IgD-negative memory B cell (primary cell): ENCODE results near the gene SLC12A7. TPM values are rescaled to one million over a fixed set of nuclear protein-coding genes. Genes with fewer than 3 reads are reported as not detected.

Source experiments
- H3K27ac Mint-ChIP-seq, 3 donors: one replicate each; pipeline ENCODE4 v1.8.0; 2020 to 2022; ENCODE audit warnings: mild to moderate bottlenecking in 3 of 3, mixed read lengths in 3 of 3, moderate library complexity in 1 of 3
- H3K27me3 Mint-ChIP-seq: one replicate; pipeline ENCODE4 v1.8.0; 2021; ENCODE audit warnings: mixed read lengths
- H3K36me3 Mint-ChIP-seq: one replicate; pipeline ENCODE4 v1.8.0; 2020; ENCODE audit warnings: mild to moderate bottlenecking, mixed read lengths
- H3K4me1 Mint-ChIP-seq, 3 donors: one replicate each; pipeline ENCODE4 v1.8.0; 2020 to 2022; ENCODE audit warnings: mixed read lengths in 3 of 3, mild to moderate bottlenecking in 1 of 3
- H3K4me3 Mint-ChIP-seq, 4 donors: one replicate each; pipeline ENCODE4 v1.8.0; 2020 to 2022; ENCODE audit warnings: mild to moderate bottlenecking in 4 of 4, mixed read lengths in 4 of 4, moderate library complexity in 3 of 4
- H3K9me3 Mint-ChIP-seq, 3 donors: one replicate each; pipeline ENCODE4 v1.8.0; 2020 to 2021; ENCODE audit warnings: mixed read lengths in 3 of 3, mild to moderate bottlenecking in 1 of 3
- polyA plus RNA-seq: library from polyadenylated mRNA; unstranded; fragments of 300-500 nt; fragmentation: Illumina TruSeq; gene quantifications from one replicate; pipeline ENCODE4 v1.2.3, GENCODE V29; 2021

Gene SLC12A7
- polyA plus RNA-seq, 1 donor from 2014 or later, result 10.9 TPM

DNA sequence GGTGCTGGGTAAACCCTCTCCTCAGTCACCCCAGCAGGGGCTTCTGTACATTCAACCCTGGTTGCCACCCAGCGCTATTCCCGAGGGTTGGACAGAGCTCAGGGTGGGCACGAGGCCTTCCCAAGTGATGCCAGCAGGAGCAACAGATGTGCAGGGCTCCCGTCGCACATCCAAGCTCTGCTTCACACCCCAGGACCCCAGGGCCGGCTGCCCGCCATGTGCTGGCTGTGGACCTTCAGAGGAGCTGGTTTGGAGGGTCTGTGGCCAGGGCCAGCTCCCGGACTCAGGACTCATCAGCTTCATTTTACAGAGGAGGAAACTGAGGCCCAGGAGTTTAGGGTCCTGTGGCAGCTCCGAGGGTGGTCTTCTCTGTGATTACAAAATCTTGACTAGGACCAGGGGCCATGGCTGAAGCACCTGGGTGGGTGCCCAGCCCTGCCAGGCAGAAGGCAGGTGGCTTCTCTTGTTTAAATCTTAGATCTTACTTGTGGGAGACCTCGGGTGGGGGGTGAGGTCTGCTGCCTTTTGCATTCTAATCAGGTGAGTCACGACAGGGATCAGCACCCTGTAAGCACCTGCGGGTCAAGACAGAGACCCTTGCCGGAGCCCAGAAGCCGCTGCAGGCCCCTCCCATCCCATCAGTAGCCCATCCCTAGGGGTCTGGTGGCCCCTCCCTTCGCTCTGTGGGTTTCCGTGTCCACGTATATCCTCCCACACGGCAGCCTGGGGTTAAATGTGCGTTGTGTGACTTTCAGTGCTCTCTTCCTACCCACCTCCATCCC is 2.1 kb upstream of the SLC12A7 start:
- no peaks in the 10 kb centered on the region for H3K9me3 Mint-ChIP-seq
- no peaks in the 10 kb centered on the region for H3K36me3 Mint-ChIP-seq
- H3K27ac Mint-ChIP-seq, result no peak overlapping the region
- peaks cover 22% of the 10 kb centered on the region for H3K27me3 Mint-ChIP-seq
- peak overlapping the region in 3 of 4 donors; percentile 33 to 72 (median 45) for H3K4me3 Mint-ChIP-seq
- H3K4me1 Mint-ChIP-seq, result peaks cover 9 to 10% (median 9%) of the 10 kb centered on the region in 3 donors

GRCh38 chr5:1113332-1113690 is 1.4 kb upstream of the SLC12A7 start:
- Mint-ChIP-seq H3K27me3 (peaks cover 23% of the 10 kb centered on the region), H3K4me3 (peak overlapping the region in 3 of 4 donors; percentile 10 to 72 (median 25)), H3K36me3 (no peaks in the 10 kb centered on the region), H3K27ac (peak overlapping the region in 2 of 3 donors; percentile 23 to 32), H3K9me3 (no peaks in the 10 kb centered on the region), H3K4me1 (peaks cover 12 to 13% (median 13%) of the 10 kb centered on the region in 3 donors)

DNA sequence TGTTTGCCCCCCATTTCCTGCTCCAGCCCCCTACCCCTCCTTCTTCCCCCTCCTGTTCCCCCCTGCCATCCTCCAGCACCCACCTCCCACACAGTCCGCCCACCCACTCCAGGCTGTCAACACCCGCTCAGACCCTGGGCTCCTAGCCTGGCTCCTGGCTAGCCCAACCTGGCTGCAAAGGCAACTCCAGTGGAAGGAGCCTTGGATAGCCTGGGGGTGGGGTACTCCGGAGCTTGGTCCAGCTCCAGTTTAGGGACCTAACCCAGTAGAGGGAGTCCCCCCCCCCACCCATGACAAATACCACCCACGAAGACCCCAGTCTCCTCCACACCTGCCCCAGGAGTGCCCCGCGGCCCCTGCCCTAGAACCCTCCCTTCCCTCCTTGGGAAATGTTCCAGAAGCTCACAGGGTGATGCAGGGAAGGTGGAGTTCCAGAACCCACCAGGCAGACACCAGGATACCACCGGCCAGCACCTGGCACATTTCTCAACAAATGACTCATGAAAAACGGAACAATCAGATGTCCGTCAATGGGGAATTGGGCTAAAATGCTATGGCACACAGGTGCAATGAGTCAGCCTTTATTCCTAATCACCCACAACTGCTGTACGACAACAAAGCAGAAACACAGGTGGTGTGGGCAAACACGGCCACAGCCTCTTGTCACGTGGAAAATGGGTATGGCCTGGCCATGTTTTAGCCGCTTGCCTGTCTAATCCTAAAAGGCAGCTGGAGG is 901 bp upstream of the SLC12A7 start:
- H3K9me3 Mint-ChIP-seq, result no peaks in the 10 kb centered on the region
- peak overlapping the region; percentile 38 to 83 (median 74) for H3K4me3 Mint-ChIP-seq
- H3K27ac Mint-ChIP-seq, result peak overlapping the region in 2 of 3 donors; percentile 23 to 32
- peaks cover 23% of the 10 kb centered on the region for H3K27me3 Mint-ChIP-seq
- peaks cover 16 to 18% (median 17%) of the 10 kb centered on the region in 3 donors for H3K4me1 Mint-ChIP-seq
- H3K36me3 Mint-ChIP-seq, result no peaks in the 10 kb centered on the region

DNA sequence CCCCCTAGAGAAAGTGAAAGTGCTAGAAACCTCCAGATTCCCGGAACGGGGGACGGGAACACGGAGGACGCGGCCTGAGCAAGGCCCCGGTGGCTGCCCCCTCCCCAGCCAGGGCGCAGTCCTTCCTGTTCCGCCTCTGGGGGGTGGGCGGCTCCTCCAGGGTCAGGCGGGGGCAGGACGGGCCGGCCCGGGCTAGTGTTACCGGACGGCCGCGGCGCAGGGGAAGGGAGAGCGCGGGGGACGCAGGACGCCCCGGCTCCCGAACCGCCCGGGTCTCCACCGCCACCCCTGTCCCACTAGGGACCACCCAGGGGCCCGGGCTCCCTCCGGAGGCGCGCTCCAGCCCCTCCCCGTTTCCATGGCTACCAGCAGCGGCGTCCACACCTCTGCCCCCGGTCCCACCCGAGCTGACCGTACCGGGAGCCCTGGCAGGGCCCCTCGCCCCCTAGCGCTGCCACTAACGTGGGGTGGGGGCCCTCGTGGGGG is 579 bp downstream of the SLC12A7 start:
- Mint-ChIP-seq H3K27ac (peak overlapping the region; percentile 53 to 93 (median 83)), H3K27me3 (peaks cover 28% of the 10 kb centered on the region), H3K36me3 (no peaks in the 10 kb centered on the region), H3K9me3 (no peaks in the 10 kb centered on the region), H3K4me1 (peaks cover 19 to 27% (median 24%) of the 10 kb centered on the region in 3 donors), H3K4me3 (peak overlapping the region; percentile 83 to 97 (median 95))

- H3K27ac Mint-ChIP-seq, result peak overlapping the region; percentile 71 to 93 (median 83)
- H3K4me1 Mint-ChIP-seq, result peaks cover 24 to 32% (median 27%) of the 10 kb centered on the region in 3 donors
- no peaks in the 10 kb centered on the region for H3K36me3 Mint-ChIP-seq
- H3K4me3 Mint-ChIP-seq, result peak overlapping the region; percentile 83 to 97 (median 95)
- peaks cover 30% of the 10 kb centered on the region for H3K27me3 Mint-ChIP-seq
- no peaks in the 10 kb centered on the region for H3K9me3 Mint-ChIP-seq
These were observed 1.3 kb downstream of the SLC12A7 start for GRCh38 chr5:1110307-1111240.

GRCh38 chr5:1109542-1110306 is 2.1 kb downstream of the SLC12A7 start:
- Mint-ChIP-seq H3K27ac (peak overlapping the region in 2 of 3 donors; percentile 71 to 94), H3K36me3 (no peaks in the 10 kb centered on the region), H3K4me1 (peaks cover 25 to 31% (median 29%) of the 10 kb centered on the region in 3 donors), H3K27me3 (peaks cover 30% of the 10 kb centered on the region), H3K4me3 (peak overlapping the region; percentile 83 to 97 (median 95)), H3K9me3 (no peaks in the 10 kb centered on the region)

GRCh38 chr5:1108865-1109174 is 3.0 kb downstream of the SLC12A7 start:
- Mint-ChIP-seq H3K9me3 (no peaks in the 10 kb centered on the region), H3K27me3 (peaks cover 32% of the 10 kb centered on the region), H3K4me3 (peak overlapping the region; percentile 12 to 95 (median 76)), H3K4me1 (peaks cover 27 to 32% (median 30%) of the 10 kb centered on the region in 3 donors), H3K27ac (peak overlapping the region; percentile 59 to 94 (median 90)), H3K36me3 (no peaks in the 10 kb centered on the region)

DNA sequence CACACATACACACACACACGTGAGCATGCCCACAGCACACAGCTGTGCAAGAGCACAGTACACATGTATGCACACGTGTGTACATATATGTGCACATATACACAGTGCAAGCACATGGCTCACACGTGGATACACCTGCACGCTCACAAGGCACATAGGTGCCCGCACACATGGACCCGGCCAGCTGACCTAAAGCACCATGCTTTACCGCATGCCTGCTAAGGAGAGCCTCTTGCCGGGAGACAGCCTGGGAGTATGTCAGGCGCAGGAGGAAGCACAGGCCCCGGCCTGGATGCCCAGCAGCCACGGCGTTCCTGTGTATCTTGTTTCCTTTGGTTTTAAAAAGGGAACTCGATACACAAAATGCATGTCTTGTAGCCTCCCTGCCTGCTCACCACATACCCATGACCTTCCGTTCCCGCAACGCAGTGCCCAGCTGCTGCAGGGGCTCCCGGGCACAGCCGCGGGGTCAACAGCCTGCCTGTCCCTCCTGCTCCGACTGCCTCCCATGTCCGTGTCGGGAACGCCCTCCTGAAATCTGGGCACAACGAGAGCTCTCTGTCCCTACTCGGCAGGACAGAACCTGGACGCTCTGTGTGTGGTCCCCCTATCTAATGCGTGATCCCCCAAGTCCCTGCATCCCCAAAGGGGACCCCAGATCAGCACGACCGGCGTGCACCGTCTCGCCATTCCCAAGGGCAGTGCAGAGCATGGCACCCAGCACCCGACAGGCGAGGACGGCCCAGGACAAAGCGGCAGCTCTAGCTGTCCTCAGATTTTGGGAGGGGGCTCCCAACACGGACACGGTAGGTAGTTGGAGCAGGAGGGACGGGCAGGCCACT is 3.6 kb downstream of the SLC12A7 start:
- peaks cover 30 to 36% (median 35%) of the 10 kb centered on the region in 3 donors for H3K4me1 Mint-ChIP-seq
- peaks cover 2% of the 10 kb centered on the region for H3K36me3 Mint-ChIP-seq
- no peaks in the 10 kb centered on the region for H3K9me3 Mint-ChIP-seq
- H3K27me3 Mint-ChIP-seq, result peaks cover 32% of the 10 kb centered on the region
- peak overlapping the region; percentile 59 to 95 (median 90) for H3K4me3 Mint-ChIP-seq
- peak overlapping the region; percentile 88 to 94 (median 90) for H3K27ac Mint-ChIP-seq

DNA sequence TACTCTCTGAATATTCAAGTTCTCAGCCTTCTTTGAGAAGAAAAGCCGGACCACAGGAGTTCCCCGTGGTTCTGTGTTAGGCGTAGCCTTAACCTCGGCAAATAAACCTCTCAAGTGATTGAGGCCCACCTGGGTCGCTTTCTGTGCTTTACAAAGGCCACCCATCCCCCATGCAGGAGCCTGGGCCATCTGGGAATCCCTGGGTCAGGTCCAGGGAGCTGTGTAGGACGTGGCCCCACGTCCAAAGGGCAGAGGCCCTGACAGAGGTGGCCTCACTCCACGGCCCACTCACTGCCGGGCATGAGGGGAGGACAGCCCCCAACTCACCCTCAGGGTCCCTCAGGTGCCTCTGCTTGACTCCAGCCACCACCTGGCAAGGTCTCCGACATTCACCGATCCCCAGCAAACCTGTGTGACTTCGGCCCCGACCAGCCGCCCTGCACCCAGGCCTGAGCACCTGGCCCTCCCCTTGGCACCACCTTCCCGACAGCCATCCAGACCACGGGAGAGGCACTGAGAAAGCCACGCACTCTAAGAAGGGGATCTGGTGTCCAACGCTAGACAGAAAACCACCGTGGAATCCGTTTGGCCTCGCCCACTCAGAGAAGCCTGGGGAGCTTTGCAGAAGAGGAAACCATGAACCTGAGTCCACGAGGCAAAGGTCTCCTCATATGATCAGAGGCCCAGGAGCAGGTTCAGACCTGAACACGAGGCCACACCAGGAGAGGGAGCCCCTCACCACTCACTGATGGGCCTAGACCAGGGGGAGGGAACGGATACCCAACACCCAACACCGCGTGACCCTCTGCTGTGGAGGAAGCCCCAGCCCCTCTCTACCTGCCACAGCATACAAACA is 4.5 kb downstream of the SLC12A7 start:
- H3K36me3 Mint-ChIP-seq, result peaks cover 2% of the 10 kb centered on the region
- H3K27me3 Mint-ChIP-seq, result peaks cover 28% of the 10 kb centered on the region
- H3K4me1 Mint-ChIP-seq, result peaks cover 32 to 38% (median 37%) of the 10 kb centered on the region in 3 donors
- peak overlapping the region; percentile 16 to 95 (median 76) for H3K4me3 Mint-ChIP-seq
- peak overlapping the region; percentile 90 to 94 (median 91) for H3K27ac Mint-ChIP-seq
- no peaks in the 10 kb centered on the region for H3K9me3 Mint-ChIP-seq

DNA sequence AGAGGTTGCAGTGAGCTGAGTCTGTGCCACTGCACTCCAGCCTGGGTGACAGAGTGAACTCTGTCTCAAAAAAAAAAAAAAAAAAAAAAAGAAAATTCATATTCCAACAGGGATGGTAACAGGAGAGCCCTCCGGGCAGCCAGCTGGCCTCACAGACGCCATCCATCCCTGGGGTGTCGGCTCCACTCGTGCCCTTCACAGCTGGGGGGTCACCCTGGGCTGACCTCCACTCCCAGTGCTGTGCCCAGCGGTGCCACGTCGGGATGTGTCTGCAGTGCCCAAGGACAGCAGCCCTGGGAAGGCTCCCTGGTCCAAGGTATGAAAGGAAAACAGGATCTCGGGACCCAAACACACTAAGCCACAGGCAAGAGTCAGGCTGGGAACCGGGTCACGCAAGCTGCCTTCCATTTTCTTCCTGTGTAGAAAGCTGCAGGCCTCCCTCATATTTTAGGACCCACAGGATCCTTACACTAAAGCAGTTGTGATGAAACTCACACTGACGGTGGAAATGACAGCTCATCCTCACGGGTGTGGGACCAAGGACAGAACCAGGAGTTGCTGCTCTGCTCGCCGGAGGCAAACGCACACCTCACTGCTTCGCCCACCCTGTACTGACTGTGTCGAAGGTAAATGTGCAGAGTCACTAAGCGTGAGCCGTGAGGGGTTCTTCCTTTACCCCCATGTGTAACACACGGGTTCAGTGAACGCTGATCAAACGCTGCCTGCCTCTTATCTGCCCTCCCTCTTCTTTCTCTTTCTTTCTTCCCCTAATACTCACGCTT is 5.3 kb downstream of the SLC12A7 start:
- Mint-ChIP-seq H3K27ac (peak overlapping the region; percentile 91 to 99 (median 94)), H3K4me1 (peaks cover 37 to 43% (median 37%) of the 10 kb centered on the region in 3 donors), H3K27me3 (peaks cover 28% of the 10 kb centered on the region), H3K36me3 (peaks cover 2% of the 10 kb centered on the region), H3K4me3 (peak overlapping the region in 3 of 4 donors; percentile 77 to 95 (median 93)), H3K9me3 (no peaks in the 10 kb centered on the region)

DNA sequence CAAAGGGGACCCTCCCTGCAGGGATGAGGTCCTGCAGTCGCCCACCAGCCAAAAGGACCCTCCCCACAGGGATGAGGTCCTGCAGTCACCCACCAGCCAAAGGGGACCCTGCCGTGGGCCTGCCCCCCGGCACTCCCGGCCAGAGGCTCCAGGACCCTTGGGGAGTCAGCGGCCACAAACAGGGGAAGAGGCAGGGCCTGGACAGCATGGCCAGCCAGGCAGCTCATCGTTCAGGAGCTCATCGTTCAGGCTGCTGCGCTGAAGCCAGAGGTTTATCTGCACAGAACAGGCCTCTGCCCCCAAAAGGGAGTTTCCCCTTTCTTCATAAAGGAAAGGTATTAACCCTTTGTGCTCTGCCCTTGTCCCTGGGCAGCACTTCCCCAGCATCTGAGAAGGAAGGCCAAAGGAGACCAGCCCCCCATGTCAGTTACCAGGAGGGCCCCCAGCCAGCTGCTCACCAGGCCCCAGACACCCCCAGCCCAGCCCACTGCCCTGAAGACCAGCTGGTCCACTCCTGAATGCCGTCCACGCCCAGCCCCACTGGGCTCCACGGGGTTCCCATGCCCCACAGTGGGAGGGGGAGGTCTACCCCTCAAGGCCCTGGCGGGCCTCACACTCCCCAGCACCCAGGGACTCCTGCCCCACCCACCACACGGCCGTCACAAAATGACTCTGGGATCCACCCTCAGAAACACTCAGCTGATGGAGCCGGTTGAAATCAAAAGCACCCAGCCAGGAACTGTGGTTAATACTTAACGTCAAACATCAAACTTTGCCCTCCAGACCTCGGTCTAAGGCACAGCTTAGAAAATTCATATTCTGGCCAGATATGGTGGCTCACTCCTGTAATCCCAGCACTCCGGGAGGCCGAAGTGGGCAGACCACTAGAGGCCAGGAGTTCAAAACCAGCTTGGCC is 6.3 kb downstream of the SLC12A7 start:
- Mint-ChIP-seq H3K4me3 (peak overlapping the region; percentile 79 to 93 (median 86)), H3K9me3 (no peaks in the 10 kb centered on the region), H3K4me1 (peaks cover 37 to 43% (median 37%) of the 10 kb centered on the region in 3 donors), H3K27me3 (peaks cover 30% of the 10 kb centered on the region), H3K27ac (peak overlapping the region; percentile 94 to 99 (median 94)), H3K36me3 (peaks cover 2% of the 10 kb centered on the region)
